Hematopoietic multipotent progenitor cell treated with erythropoietin and hydrocortisone succinate and interleukin-3 and kit ligand, for 8 days (in vitro differentiated cells): ENCODE results near the gene PTGR3.

Source experiments
- DNase-seq: peaks from one replicate; pipeline ENCODE4 v3.0.0-alpha.2; 2015

Gene PTGR3

DNA sequence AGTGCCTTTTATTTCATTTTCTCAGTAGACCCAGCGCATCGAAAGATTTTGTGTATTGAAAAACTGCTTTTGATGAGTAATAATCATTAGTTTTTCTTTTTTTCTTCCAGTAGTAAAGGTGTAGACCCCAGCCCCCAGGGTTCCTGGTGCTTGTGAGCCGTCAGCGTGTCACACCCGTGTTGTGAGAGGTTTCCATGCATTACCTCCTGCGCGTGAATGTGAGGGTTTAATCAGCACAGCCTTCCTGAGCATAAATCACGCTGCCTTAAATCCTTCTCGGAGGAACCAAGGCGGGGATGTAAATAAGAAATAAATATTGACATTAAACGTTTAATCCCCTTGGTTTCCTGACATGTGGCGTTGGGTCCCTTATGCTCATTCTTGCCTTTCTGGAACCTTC lies 26.0 kb upstream of the PTGR3 start:
- DNase-seq: no peak

DNA sequence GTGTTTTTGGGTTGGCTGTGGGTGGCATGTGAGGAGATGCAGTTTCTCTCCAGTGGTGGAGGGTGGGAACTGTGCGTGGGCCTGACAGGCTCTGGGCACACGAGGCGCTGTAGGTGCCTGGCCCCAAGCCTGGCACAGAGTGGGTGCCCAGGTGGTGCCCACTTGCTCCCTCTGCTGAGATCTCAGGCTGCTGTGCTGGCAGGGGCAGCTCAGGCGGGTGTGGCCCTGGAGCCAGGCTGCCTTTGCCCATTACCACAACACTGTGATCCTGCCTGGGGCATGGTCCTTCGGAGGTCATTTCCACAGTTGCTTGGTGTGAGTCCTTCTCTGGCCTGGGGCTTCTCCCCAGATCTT lies 22.1 kb upstream of the PTGR3 start:
- no peak for DNase-seq

DNA sequence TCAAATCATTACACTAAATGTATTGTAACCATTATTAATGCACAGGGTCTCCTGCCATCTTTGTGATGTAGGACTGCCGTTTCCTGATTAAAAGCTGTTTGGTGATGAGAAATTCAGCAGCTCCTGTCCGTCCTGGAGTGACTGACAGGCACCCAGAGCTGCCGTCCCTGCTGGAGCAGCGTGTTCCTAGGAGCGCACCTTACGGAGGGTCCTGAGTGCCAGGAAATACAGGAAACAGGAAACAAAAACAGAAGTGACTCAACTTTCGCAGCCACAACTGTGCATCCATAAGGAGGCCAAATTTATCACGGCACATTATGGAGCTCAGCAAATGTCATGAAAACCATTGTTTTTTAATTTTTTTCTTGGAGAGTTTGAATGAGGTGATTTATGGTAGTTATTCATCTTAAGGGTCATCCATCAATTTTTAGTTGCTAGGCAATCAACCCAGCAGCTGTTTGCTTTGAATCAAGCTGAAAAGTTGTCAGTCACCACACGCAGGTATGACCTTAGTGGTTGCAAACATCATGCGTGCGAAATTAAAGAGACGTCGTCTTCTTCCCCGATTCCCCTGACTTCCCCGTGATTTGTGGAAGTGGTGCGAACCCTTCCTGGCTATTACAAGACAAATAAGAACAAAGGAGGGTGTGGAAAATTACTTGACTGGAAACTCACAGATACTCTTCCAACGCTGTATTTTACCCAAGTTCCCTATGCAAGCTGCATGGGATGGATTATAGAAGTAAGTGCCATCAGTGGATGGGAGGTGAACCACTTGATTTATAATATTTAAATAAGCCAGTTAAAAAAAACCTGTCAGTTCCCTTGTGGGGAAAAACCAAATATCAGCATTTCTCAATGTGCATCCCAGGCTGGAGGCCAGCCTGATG lies 21.5 kb upstream of the PTGR3 start:
- no peak for DNase-seq

DNA sequence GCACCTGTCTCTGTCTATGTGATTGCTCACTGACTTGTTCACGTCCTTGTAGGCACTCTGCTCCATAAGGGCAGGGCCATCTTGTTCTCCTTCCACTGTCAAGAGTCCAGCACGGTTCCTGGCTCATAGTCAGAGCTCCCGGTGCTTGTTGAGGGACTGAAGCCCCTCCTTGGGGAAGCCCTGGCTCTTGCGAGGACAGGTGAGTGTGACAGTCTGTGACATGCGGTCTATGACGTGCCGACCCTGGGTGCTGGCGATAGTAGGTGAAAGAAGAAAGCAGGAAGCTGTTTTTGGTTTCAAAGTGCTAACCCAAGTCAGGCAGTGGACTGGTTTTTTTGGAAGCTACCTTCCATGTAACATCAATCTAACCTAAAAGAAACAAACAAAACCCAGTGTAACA lies 20.5 kb upstream of the PTGR3 start:
- no peak for DNase-seq

DNA sequence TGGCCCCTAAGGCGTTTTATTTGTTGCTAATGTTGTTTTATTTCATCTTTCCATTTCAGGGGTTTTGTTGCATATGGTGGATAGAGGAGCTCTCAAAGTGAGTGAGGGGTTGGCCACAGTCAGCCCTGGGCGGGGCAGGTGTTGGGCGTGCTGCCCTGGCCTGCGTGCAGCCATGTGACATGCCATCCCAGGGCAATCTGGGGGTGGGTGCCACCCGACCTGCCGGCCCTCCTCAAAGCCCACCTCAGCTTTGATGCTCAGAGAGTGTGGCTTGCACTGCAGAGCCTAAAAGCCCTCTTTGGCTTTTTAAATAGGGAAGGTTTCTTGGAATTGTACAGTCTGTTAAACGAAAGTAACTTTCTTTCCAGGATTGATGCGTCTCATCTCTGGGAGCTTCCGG lies 20.0 kb upstream of the PTGR3 start:
- DNase-seq: no peak

DNA sequence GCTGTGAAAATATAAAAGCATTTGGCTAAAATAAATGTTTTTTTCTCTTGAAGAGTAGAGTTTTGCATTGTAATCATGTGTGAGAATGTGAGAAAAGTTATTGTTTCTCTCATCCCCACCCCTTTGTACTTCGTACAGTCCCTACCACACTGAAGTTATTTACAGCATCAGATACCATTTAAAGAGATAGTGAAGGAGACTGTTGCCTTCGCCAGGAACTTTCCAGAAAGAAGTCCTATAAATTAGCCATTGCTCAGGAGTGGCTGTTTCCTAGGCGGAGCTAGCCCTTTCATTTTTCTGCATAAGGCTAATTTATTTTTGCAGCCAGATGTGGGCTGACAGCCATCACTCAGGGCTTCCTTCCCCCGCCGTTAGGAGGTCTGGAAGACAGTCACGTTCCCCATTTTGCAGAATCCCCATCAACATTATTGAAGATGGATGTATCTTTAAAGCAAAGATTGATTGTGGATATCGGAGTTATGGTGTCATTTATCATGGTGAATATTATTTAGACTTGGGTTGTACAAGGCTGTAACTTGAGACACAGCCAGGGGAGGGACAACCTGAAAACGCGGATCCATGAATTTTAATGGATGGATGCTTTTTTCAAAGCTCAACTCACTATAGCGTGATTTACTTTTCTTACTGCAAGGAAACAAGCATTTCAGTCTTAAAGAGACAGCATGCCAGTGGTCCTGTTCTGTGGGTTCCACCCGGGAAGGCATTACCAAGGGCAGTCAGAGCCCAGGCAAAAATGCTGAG lies 18.8 kb upstream of the PTGR3 start:
- no peak for DNase-seq

DNA sequence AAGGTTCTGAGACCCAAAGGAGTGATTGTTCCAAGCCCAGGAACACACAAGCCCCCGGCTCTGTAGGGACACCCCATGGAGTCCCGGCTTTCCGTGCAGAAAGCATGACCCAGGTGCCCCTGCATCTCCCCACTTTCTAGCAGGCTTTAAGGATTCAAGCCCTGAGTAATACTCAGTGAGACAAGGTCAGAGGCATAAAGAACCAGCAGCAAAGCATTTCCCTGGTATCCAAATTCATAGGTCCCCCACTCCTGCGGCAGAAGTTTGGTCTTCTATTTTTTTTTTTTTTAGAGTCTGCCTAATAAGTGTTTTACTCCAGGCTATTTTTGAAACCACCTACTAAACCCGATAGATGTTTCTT lies 18.0 kb upstream of the PTGR3 start:
- DNase-seq: no peak

DNA sequence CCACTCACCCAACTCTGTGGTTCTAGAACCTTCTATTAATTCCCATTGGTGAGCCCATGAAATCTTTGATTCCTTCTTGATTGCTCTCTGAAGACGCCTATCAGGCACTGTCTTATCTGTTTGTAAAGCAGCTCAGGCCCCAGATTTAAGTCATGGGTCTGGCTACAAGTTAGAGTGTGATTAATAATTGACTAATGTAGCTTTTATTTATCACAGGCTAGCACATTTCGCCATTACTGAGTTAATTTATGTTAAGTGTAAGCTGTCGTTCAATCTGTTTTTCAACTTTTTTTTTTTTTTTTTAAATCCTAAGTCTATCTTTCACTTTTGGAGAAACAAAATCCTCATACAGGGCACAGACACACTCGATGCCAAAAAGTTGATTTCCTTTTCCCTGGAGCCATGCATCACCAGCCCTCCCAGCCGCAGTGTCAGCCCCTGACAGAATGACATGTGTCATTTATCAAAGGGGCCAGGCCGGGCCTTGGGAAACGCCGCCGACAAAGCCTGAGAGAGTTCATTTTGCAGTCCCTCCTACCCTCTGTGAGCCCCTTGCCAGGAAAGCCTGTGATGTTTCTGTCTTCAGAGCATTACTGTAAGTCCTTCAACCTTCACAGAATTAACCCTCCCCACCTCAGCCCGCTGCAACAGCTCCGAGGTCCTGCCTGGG lies 17.5 kb upstream of the PTGR3 start:
- DNase-seq: peak; percentile 20

DNA sequence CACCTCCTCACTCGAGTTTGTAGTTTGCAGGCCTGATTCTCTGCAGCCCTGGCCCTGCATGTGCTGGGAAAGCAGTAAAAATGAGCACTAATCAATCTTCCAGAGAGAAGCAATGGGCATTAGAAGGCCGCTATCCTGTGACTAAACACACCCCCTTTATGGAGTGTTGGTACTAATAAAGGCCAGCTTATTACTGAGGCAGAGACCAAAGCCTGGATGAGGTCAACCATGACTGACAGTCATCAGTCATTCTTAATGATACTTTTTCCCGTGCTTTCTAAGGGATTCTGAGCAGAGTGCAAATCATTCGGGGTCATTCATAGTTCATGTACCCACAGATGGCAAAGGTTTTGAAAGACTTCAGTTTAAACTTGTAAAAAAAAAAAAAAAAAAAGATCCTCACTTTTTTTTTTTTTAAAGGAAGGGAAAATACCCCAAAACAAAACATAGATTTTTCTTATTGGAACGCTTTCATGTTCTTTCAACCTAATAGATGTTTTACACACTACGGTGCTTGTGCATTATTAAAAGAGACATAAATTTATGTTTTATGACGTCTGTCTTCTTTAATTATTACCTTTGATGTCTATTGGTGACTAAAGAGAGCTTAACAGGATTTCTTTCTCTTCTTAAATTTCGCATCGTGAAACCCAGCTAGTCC lies 14.9 kb upstream of the PTGR3 start:
- DNase-seq: no peak

DNA sequence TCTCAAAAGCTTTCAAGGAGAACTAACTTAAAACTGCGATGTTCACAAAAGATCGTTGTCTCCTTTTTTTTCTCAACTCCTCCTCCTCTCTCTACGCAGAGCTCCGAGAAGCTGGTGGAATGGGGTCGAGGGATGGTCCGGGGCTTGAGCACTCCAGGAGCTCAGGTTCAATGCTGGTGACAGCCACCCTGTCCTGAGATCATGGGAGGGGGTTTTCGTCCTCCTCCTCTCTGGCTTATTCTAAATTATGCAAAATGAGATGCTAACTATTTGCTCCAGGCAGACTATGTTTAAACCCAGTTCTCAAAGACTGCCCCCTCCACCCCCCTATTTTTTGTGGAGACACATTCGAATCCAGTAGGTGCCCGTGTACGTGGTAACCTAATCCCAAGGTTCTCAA lies 13.5 kb upstream of the PTGR3 start:
- no peak for DNase-seq

DNA sequence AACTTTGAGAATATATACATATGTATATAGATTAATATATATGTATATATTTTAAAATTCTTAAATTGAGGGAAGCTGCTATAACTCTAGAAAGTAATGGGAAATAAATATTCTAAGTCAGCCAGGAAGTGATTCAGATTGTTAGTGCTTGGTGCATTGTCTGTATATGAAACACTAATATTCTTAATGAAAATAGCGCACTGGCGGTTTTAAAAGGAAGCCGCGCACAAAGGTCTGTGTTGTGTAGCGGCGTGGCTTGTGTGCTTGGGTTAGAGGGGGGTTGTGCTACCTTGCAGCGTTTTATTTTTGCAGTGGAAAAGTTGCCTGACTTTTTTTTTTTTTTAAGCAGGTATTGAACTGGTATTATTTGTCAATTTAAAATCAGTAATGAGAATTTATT lies 13.0 kb upstream of the PTGR3 start:
- DNase-seq: no peak

DNA sequence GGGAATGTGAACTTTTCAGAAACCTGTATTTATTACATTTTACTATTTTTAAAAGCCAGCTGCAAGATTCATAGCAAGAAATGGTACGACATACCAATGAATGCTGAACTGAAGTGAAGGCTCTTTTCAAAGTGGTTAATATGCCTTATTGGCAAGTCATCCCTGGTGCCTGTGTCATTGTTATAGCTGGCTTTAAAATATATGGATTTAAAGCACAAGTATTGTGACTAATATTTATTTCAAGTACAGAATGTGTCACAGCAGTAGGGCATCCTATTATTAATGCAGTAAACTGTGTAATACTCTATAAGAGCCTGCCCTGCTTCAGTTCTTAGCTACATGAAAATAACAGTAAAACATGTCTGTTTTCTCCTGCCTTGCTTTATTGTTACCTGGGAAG lies 12.5 kb upstream of the PTGR3 start:
- DNase-seq: no peak

DNA sequence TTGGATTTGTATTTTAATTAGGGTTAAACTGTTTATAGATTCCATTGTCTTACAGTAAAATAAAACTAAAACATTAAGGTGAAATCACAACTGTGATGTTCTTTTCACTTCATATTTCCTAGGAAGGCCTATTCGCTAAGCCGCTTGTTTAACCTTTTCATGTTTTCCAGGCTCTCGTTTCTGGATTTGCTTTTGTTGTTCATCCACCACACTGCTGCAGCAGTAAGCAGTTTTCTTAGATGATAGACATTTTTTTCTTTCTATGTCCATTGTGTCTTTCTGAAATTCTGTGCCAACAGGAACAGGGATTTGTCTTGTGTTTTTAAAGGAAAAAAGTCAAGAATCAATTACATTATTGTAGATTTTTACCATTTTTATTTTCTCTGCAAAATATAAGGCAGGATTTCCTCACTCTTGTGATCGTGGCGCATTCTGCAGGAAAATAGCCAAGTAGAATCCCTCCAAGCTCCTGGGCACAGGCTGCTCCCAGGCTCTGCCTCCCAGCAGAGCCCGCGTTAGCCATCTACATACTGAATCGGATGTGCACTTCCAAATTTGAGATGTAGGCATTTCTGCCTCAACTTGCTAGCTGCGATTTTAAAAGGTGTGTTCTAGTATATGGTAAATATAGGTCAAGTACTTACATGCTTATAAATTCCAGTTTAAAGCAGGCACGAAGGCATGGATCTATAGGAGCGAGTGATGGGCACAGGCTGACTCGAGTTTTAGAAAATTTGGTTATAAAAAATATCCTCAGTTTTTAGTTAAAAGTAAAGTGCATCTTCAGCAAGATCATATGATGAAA lies 11.8 kb upstream of the PTGR3 start:
- no peak for DNase-seq

DNA sequence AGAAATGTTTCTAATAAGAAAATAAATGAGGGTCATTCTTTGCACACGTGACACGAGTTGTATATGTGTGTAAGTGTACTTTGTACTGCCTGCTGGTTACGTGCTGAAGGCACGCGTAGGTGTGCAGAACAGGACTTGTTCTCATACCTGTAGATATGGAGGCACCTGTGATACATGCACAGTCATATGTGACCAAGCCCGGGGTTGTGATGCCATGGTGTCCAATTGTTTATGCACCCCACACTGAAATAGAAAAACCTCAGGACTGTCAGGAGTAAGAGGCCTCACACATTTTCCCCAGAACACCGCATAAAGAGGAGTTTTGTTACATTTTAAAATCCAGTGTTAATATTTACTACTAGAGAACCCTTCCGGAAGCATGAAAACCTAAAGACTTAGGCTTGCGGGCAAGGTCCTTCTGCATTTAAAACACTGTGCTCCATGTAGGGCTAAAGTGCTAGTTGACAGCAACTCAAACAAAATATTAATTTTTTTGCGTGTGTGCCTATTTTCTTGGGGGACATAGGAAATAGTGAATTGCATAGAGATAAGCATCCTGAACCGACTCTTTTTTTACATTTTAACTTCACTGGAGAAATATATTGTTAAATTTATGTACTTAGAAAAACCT lies 10.9 kb upstream of the PTGR3 start:
- no peak for DNase-seq

DNA sequence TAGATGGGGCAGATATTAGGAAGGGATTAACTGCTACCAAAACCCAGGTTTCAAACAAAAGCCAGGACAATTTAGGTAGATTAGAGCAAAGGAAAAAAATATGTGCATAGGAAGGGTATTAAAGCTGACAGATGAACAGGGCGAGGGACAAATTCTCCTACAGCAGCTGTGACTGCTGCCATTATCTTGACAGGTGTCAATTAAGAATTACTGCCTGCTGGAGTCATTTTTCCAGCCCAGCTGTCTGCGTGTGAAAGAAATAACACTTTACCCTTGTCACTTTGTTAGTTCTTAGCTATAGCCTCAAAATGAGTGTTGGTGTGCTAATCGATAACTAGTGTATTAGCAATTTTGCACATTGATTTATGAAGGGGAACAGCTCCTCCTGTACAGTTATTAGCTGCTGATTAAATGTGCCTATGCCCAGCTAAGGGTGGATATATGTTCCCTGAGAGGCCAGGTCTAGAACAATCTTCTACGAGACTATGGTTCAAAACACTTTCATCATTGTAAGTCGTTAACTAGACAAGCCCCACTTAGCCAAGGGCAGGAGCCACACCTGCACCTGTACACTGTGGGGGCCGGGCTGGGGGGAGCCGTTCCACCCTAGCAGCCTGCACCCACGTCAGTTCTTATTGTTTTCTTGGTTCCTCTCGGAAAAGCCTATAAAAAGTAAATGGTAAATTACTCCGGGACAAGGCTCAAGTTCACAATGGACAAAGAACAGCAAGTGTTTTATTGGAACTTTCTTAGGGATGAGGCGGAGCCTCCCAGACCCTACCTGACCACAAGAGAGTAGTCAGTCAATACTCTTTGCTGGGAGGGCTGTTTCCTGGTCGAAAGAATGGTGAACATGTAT lies 9.4 kb upstream of the PTGR3 start:
- no peak for DNase-seq

DNA sequence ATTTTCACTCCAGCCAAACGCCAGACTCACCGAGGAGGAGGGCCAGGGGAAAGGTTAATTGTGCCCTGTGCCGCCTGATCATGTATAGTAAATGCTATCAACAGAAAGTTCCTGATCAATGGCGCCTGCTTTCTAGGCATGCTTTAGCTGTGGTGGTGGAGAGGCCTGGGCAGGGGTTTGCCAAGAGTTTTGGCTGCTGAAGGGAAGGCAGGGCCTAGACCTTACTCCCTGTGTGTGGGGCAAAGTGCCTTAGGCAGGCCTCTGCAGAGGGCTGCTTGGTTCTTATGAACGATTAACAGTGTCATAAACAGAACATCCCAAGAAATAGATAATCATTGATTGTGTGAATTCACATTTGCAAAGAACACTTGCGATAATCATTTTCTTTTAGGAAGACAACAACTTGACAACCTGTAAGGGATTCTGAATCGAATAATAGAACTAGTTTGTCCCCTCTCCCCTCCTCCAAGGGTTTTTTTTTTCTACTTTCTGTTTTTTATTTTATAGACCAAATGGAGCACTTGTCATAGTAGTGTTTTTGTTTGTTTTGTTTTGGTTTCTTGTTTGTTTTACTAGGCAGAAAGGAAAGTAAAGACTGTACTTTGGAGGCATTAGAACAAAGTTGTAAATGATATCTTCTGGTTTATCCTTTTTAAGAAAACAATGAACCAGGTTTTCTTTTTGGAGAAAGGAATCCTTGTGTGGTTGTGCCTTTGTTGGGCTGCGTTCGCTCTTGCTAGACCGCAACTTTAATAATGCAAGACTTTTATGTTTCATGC lies 8.2 kb upstream of the PTGR3 start:
- no peak for DNase-seq

DNA sequence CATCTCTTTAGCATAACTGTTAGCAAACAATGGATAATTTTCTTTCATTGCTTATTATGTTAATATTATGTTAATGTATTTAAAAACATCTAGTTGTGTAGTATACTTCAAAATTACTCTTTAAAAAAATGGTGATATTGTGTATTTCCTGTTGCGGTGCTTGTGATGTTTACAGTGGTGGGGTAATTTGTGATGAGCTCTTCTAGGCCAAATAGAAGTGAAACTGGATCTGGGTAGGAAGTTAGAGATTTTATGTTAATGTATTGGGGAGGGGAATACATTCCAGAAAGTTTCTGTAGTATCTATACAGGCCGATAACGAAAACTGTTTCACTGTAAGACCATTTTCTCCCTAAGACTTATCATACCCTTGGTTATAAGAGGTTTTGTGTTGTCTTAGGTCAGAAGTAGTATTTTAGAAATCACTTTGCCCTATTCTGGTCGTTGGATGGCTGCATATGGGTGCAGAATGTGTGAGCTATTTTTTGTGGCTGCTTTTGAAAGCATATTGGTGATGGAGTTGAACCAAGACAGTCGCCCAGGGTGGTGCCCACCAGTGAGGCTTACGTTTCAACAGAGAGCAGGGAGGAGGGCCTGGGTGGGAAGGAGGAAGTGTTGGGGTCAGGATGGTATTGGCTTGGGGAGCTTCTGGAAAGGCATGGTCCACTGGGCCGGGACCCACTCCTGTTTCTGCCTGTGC lies 7.4 kb upstream of the PTGR3 start:
- no peak for DNase-seq

DNA sequence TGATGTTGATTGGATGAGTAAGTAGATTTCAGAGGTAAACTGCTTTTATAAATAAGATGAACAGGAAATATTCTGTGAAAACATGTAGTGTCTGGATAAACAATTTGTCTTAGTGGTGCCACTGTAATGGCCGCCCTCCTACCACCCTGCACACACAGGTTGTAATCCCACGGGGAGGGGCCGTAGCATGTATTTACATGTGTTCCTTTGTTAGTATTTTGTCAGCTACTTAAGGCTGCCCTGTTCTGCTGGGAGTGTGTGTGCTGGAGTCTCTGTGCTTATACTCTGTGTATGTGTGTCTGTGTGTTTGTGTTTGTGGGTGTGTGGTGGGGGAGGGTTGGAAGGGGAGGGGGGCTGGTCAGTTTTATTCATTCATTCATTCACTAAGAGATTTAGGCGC lies 6.7 kb upstream of the PTGR3 start:
- DNase-seq: no peak

DNA sequence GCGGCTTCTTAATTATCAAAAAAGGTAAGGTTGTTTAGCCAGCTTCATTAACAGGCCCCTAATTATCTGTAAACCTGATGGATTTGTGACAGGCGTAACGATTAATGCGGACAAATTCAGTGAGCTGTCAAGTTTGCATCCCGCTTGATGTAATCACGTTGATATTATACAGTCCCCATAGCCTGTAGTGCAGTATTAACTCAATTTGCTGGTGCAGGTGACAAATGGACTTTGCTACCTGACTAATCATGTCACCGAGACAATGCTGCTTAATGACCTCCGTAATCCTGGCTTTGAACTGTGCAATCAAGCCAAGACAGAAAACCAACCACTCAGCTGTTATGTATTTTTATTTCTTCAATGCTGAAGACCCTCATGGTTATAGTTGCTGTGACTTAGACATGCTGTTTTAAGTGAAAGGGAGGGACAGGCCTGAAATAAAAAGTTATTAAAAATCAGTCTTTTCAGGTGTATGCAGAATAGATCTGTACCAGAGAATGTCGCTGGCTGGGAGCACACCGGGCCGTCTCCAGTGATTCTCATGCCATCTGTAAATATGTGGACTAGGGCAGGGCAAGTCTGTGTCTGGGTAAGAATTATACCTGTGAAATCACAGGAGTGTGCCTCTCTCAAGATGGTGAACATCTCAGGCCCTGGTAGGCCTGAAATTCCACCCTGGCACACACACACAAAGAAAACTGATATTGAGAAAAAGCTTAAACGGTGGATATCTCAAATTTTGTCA lies 6.0 kb upstream of the PTGR3 start:
- DNase-seq: no peak
